OCI-LY1 (cell line): ENCODE measurements around the gene NEURL1B.

ENCODE experiments used
- H2AFZ ChIP-seq: fragments of 200-600 bp; sonication (generic), shearing (Covaris generic); 2 replicates; pipeline ENCODE4 v1.6.0; 2014; ENCODE audit warnings: antibody characterized with exemption, mild to moderate bottlenecking, low read length
- H3F3A ChIP-seq: fragments of 200-600 bp; sonication (generic), shearing (Covaris generic); 2 replicates; pipeline ENCODE4 v1.6.0; 2014; ENCODE audit warnings: mild to moderate bottlenecking, antibody characterized with exemption, low read length, moderate library complexity; ENCODE audit not compliant: insufficient read depth
- H3K27ac ChIP-seq: fragments of 200-600 bp; sonication (generic); 2 replicates; pipeline ENCODE4 v1.5.1; 2014; ENCODE audit warnings: low read length, mixed run types, mild to moderate bottlenecking, low read depth; ENCODE audit not compliant: poor library complexity, severe bottlenecking
- H3K27me3 ChIP-seq: fragments of 200-600 bp; sonication (generic); 2 replicates; pipeline ENCODE4 v1.6.0; 2014; ENCODE audit warnings: antibody characterized with exemption, mild to moderate bottlenecking, low read length, moderate library complexity; ENCODE audit not compliant: insufficient read depth
- H3K36me3 ChIP-seq: fragments of 200-600 bp; sonication (generic); 2 replicates; pipeline ENCODE4 v1.6.1; 2014; ENCODE audit warnings: mild to moderate bottlenecking, antibody characterized with exemption, low read length, moderate library complexity, mixed read lengths; ENCODE audit not compliant: insufficient read depth
- H3K4me1 ChIP-seq: fragments of 200-600 bp; sonication (generic); 2 replicates; pipeline ENCODE4 v1.5.1; 2014; ENCODE audit warnings: mild to moderate bottlenecking, low read length, moderate library complexity; ENCODE audit not compliant: insufficient read depth, severe bottlenecking
- H3K4me2 ChIP-seq: fragments of 200-600 bp; sonication (generic), shearing (Covaris generic); 2 replicates; pipeline ENCODE4 v1.6.1; 2014; ENCODE audit warnings: low read length
- H3K4me3 ChIP-seq: fragments of 200-600 bp; sonication (generic); 2 replicates; pipeline ENCODE4 v1.5.1; 2014; ENCODE audit warnings: low read length, low read depth, mild to moderate bottlenecking, mixed read lengths; ENCODE audit not compliant: poor library complexity, severe bottlenecking
- H3K79me2 ChIP-seq: fragments of 200-600 bp; shearing (Covaris generic); 2 replicates; pipeline ENCODE4 v1.6.1; 2016; ENCODE audit warnings: mixed run types, low read length, mixed read lengths; ENCODE audit not compliant: insufficient read depth
- H3K9ac ChIP-seq: fragments of 200-600 bp; sonication (generic), shearing (Covaris generic); 2 replicates; pipeline ENCODE4 v1.6.1; 2014; ENCODE audit warnings: mild to moderate bottlenecking, low read length, mixed read lengths
- H3K9me2 ChIP-seq: fragments of 200-600 bp; sonication (generic), shearing (Covaris generic); 2 replicates; pipeline ENCODE4 v1.6.1; 2014; ENCODE audit warnings: low read depth, mild to moderate bottlenecking, low read length, mixed read lengths
- H3K9me3 ChIP-seq: fragments of 200-600 bp; shearing (Covaris generic); 2 replicates; pipeline ENCODE4 v1.6.1; 2014; ENCODE audit warnings: low read length, mixed read lengths
- H4K20me1 ChIP-seq: fragments of 200-600 bp; sonication (generic), shearing (Covaris generic); 2 replicates; pipeline ENCODE4 v1.6.0; 2016; ENCODE audit warnings: mild to moderate bottlenecking, low read length; ENCODE audit not compliant: insufficient read depth
- CTCF ChIP-seq: fragments of 200-600 bp; sonication (generic), shearing (Covaris generic); IDR thresholded peaks from 2 replicates; pipeline ENCODE4 v1.5.1; 2017; ENCODE audit warnings: mild to moderate bottlenecking, antibody characterized with exemption, low read length, moderate library complexity, mixed read lengths
- EZH2 ChIP-seq: fragments of 200-600 bp; sonication (generic), shearing (Covaris generic); IDR thresholded peaks from 2 replicates; pipeline ENCODE4 v1.8.0; 2017; ENCODE audit warnings: borderline replicate concordance, mixed run types, mild to moderate bottlenecking, antibody characterized with exemption, low read length, moderate library complexity, mixed read lengths

NEURL1B gene

GRCh38 chr5:172616730-172617129, 24.3 kb upstream of the NEURL1B start:
- H3K4me3 ChIP-seq: no peak overlapping the region
- H3K4me1 ChIP-seq: no peaks in the 10 kb centered on the region
- no peak overlapping the region for H2AFZ ChIP-seq
- no peaks in the 10 kb centered on the region for H3K9me2 ChIP-seq
- TF ChIP-seq CTCF (no peak), EZH2 (no peak)
- no peaks in the 10 kb centered on the region for H4K20me1 ChIP-seq
- H3K27me3 ChIP-seq: 0 out of 2 replicates have a peak, but pooled peaks cover 4% of the 10 kb centered on the region
- H3K9ac ChIP-seq: no peak overlapping the region
- no peak overlapping the region for H3K27ac ChIP-seq
- H3F3A ChIP-seq: no peaks in the 10 kb centered on the region
- H3K79me2 ChIP-seq: no peaks in the 10 kb centered on the region
- no peaks in the 10 kb centered on the region for H3K36me3 ChIP-seq
- H3K4me2 ChIP-seq: no peak overlapping the region
- no peaks in the 10 kb centered on the region for H3K9me3 ChIP-seq

GRCh38 chr5:172617817-172618216, 23.2 kb upstream of the NEURL1B start:
- no peak overlapping the region for H3K9ac ChIP-seq
- H4K20me1 ChIP-seq: no peaks in the 10 kb centered on the region
- no peaks in the 10 kb centered on the region for H3K36me3 ChIP-seq
- no peaks in the 10 kb centered on the region for H3K4me1 ChIP-seq
- H3K27ac ChIP-seq: no peak overlapping the region
- H3K4me2 ChIP-seq: no peak overlapping the region
- H3F3A ChIP-seq: no peaks in the 10 kb centered on the region
- TF ChIP-seq CTCF (no peak), EZH2 (no peak)
- no peaks in the 10 kb centered on the region for H3K9me3 ChIP-seq
- H3K79me2 ChIP-seq: no peaks in the 10 kb centered on the region
- H2AFZ ChIP-seq: no peak overlapping the region
- H3K4me3 ChIP-seq: no peak overlapping the region
- H3K9me2 ChIP-seq: no peaks in the 10 kb centered on the region
- H3K27me3 ChIP-seq: 0 out of 2 replicates have a peak, but pooled peaks cover 4% of the 10 kb centered on the region

- Histone ChIP-seq H3K27me3 (0 out of 2 replicates have a peak, but pooled peaks cover 4% of the 10 kb centered on the region), H3K79me2 (no peaks in the 10 kb centered on the region), H3K4me2 (no peak overlapping the region), H3K4me3 (no peak overlapping the region), H3K9ac (no peak overlapping the region), H3K4me1 (no peaks in the 10 kb centered on the region), H3K27ac (no peak overlapping the region), H4K20me1 (no peaks in the 10 kb centered on the region), H3F3A (no peaks in the 10 kb centered on the region), H3K36me3 (no peaks in the 10 kb centered on the region), H2AFZ (no peak overlapping the region), H3K9me2 (no peaks in the 10 kb centered on the region), H3K9me3 (no peaks in the 10 kb centered on the region)
- TF ChIP-seq CTCF (no peak), EZH2 (no peak)
Observed at GRCh38 chr5:172618574-172619365, 22.3 kb upstream of the NEURL1B start.
